ENCODE results near the gene BBX. TPM values are rescaled to one million over a fixed set of nuclear protein-coding genes. Genes with fewer than 3 reads are reported as not detected.

Gene BBX
- total RNA-seq, 1 experiment from 2014 or later, result 73.2 TPM

- DNase-seq (ENCODE audit: unreplicated experiment), result no peak
- BruUV-seq (replicated peaks), result no TSS peak
- POLR2A ChIA-PET, result interaction anchor here (0.8 to 1.3 kb wide), 5 partner anchors 9 to 440 kb away, joined by 3 to 4 read pairs (median 3); no protein-coding TSS in a partner anchor
- Mint-ChIP-seq H3K27ac (ENCODE audit: low read depth, unreplicated experiment) (no peak overlapping the region), H3K4me1 (ENCODE audit: insufficient read depth, unreplicated experiment) (peaks cover 3% of the 10 kb centered on the region), H3K36me3 (ENCODE audit: insufficient read depth, unreplicated experiment) (no peaks in the 10 kb centered on the region), H3K9me3 (ENCODE audit: unreplicated experiment) (no peaks in the 10 kb centered on the region), H3K4me3 (ENCODE audit: unreplicated experiment) (no peak overlapping the region), H3K27me3 (ENCODE audit: insufficient read depth, unreplicated experiment) (no peaks in the 10 kb centered on the region)
- intact Hi-C loops (cut with micrococcal nuclease), result no loop called here
- no peak for TF ChIP-seq CTCF (IDR thresholded peaks at IDR 0.05; ENCODE audit: unreplicated experiment)
- CTCF ChIA-PET, result interaction anchor here (0.6 to 8.9 kb wide), 30 partner anchors 13 to 878 kb away, joined by 3 to 119 read pairs (median 5); no protein-coding TSS in a partner anchor
Measured at GRCh38 chr3:107675233-107675900, 152.6 kb downstream of the BBX start.

- Mint-ChIP-seq H3K27me3 (ENCODE audit: insufficient read depth, unreplicated experiment) (no peaks in the 10 kb centered on the region), H3K4me3 (ENCODE audit: unreplicated experiment) (no peak overlapping the region), H3K36me3 (ENCODE audit: insufficient read depth, unreplicated experiment) (no peaks in the 10 kb centered on the region), H3K9me3 (ENCODE audit: unreplicated experiment) (no peaks in the 10 kb centered on the region), H3K4me1 (ENCODE audit: insufficient read depth, unreplicated experiment) (peaks cover 6% of the 10 kb centered on the region), H3K27ac (ENCODE audit: low read depth, unreplicated experiment) (no peak overlapping the region)
- no TSS peak for BruUV-seq (replicated peaks)
- CTCF ChIA-PET, result interaction anchor here (0.6 to 8.9 kb wide), 43 partner anchors 8 to 1124 kb away, joined by 3 to 119 read pairs (median 5); no protein-coding TSS in a partner anchor
- POLR2A ChIA-PET, result interaction anchor here (0.5 to 2.4 kb wide), 5 partner anchors 15 to 530 kb away, joined by 3 to 7 read pairs (median 4); no protein-coding TSS in a partner anchor
- intact Hi-C loops (cut with micrococcal nuclease), result loop anchor here (1.0 kb wide), 2 partner anchors 65 to 251 kb away; no protein-coding TSS in a partner anchor
- no peak for DNase-seq (ENCODE audit: unreplicated experiment)
- TF ChIP-seq CTCF (IDR thresholded peaks at IDR 0.05; ENCODE audit: unreplicated experiment), result peak; percentile 40
Measured at GRCh38 chr3:107676469-107677309, 153.9 kb downstream of the BBX start.

GRCh38 chr3:107679921-107680320, 157.2 kb downstream of the BBX start:
- H3K27ac Mint-ChIP-seq (ENCODE audit: low read depth, unreplicated experiment), result peak overlapping the region; percentile 51
- peaks cover 6% of the 10 kb centered on the region for H3K4me1 Mint-ChIP-seq (ENCODE audit: insufficient read depth, unreplicated experiment)
- no peaks in the 10 kb centered on the region for H3K27me3 Mint-ChIP-seq (ENCODE audit: insufficient read depth, unreplicated experiment)
- CTCF ChIA-PET, result interaction anchor here (1.1 to 8.9 kb wide), 6 partner anchors 9 to 91 kb away, joined by 3 to 119 read pairs (median 30); no protein-coding TSS in a partner anchor
- TF ChIP-seq CTCF (IDR thresholded peaks at IDR 0.05; ENCODE audit: unreplicated experiment), result no peak
- H3K4me3 Mint-ChIP-seq (ENCODE audit: unreplicated experiment), result no peak overlapping the region
- POLR2A ChIA-PET, result interaction anchor here (1.4 to 1.7 kb wide), 2 partner anchors 10 to 22 kb away, joined by 4 to 5 read pairs; no protein-coding TSS in a partner anchor
- no peaks in the 10 kb centered on the region for H3K9me3 Mint-ChIP-seq (ENCODE audit: unreplicated experiment)
- no peak for DNase-seq (ENCODE audit: unreplicated experiment)
- H3K36me3 Mint-ChIP-seq (ENCODE audit: insufficient read depth, unreplicated experiment), result peaks cover 5% of the 10 kb centered on the region
- BruUV-seq (replicated peaks), result no TSS peak
- intact Hi-C loops (cut with micrococcal nuclease), result no loop called here

GRCh38 chr3:107680698-107681097, 157.9 kb downstream of the BBX start:
- H3K27me3 Mint-ChIP-seq (ENCODE audit: insufficient read depth, unreplicated experiment), result no peaks in the 10 kb centered on the region
- no peaks in the 10 kb centered on the region for H3K9me3 Mint-ChIP-seq (ENCODE audit: unreplicated experiment)
- POLR2A ChIA-PET, result interaction anchor here (0.6 to 1.7 kb wide), 3 partner anchors 9 to 47 kb away, joined by 3 to 5 read pairs (median 4); no protein-coding TSS in a partner anchor
- peak overlapping the region; percentile 51 for H3K27ac Mint-ChIP-seq (ENCODE audit: low read depth, unreplicated experiment)
- intact Hi-C loops (cut with micrococcal nuclease), result no loop called here
- TF ChIP-seq CTCF (IDR thresholded peaks at IDR 0.05; ENCODE audit: unreplicated experiment), result no peak
- no TSS peak for BruUV-seq (replicated peaks)
- peaks cover 6% of the 10 kb centered on the region for H3K4me1 Mint-ChIP-seq (ENCODE audit: insufficient read depth, unreplicated experiment)
- H3K36me3 Mint-ChIP-seq (ENCODE audit: insufficient read depth, unreplicated experiment), result peaks cover 5% of the 10 kb centered on the region
- CTCF ChIA-PET, result interaction anchor here (0.6 to 8.9 kb wide), 7 partner anchors 8 to 862 kb away, joined by 3 to 119 read pairs (median 4); no protein-coding TSS in a partner anchor
- no peak for DNase-seq (ENCODE audit: unreplicated experiment)
- no peak overlapping the region for H3K4me3 Mint-ChIP-seq (ENCODE audit: unreplicated experiment)
